GM19351 (cell line): ENCODE measurements around the gene TSPAN17.
"Not testable (repeated sequence)": the region's sequence is repeated elsewhere in the genome, so short reads cannot be mapped to it uniquely, and the experiment has no call there.

Experiments
- ATAC-seq: cut with Tn5 transposase; IDR thresholded peaks from one replicate; pipeline ENCODE4 v1.9.1; 2021; ENCODE audit warnings: mild to moderate bottlenecking, moderate library complexity; ENCODE audit not compliant: unreplicated experiment

TSPAN17 gene, protein sequence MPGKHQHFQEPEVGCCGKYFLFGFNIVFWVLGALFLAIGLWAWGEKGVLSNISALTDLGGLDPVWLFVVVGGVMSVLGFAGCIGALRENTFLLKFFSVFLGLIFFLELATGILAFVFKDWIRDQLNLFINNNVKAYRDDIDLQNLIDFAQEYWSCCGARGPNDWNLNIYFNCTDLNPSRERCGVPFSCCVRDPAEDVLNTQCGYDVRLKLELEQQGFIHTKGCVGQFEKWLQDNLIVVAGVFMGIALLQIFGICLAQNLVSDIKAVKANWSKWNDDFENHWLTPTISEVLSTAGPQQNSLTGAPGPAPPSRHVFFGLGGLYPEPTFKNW

DNA sequence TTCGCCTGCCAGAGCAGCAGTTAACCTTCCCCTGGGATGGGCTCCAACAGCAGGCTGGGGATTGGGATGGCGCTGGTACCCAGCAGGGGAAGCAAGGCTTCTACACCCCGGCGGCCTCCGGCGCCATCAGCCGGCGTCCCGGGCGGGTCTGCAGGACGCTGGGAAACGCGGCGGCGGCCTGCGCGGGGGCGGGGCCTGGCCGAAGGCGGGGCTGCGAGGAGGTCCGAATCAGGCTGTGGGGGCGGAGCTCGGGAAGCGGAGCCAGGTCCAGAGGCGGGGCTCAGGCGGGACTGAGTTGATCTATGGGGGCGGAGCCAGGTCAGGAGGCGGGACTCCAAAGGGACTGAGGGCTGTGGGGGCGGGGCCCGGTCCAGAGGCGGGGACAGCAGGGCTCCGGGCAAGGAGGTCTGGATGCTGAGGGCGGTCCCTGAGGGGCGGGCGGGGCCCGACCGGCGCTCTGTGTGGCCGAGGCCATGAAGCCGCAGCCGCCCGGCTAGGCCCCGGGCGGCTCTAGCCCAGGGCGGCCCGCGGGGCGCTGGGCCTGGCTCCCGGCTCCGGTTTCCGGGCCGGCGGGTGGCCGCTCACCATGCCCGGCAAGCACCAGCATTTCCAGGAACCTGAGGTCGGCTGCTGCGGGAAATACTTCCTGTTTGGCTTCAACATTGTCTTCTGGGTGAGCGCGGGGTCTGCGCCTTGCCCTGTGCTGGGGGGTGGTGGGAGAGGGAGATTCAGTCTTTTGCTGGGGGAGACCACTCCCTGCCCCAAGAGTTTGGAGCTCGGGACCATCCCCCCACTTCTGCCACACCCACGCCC is at the start of gene TSPAN17:
Gene TSPAN17, plus strand, starts transcription at position 455 of the 813 bp plus-strand sequence. Its CDS starts 132 bp downstream, at position 587.
- ATAC-seq: peak; percentile 90

DNA sequence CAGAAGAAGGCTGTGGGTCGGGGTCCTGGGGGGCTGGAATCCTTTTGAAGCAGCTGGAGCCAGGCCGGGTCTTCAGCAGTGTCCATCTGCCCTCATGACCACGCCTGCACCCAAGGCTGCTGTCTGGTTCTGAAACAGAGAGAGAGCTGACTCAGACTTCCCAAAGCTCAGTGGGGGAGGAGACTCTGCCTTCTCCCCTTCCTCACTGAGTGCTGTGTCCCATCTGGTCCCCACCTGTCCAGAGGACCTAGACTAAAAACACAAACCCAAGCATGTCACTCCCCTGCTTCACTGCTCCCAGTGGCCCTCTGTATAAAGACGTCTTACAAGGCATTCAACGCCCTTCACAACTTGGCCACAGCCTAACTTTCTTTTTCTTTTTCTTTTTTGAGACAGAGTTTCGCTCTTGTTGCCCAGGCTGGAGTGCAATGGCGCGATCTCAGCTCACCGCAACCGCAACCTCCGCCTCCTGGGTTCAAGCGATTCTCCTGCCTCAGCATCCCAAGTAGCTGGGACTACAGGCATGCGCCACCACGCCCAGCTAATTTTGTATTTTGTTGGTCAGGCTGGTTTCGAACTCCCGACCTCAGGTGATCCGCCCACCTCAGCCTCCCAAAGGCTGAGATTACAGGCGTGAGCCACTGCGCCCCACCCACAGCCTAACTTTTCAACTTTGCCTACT is 47.4 kb upstream of the TSPAN17 start:
- ATAC-seq: not testable (repeated sequence)

DNA sequence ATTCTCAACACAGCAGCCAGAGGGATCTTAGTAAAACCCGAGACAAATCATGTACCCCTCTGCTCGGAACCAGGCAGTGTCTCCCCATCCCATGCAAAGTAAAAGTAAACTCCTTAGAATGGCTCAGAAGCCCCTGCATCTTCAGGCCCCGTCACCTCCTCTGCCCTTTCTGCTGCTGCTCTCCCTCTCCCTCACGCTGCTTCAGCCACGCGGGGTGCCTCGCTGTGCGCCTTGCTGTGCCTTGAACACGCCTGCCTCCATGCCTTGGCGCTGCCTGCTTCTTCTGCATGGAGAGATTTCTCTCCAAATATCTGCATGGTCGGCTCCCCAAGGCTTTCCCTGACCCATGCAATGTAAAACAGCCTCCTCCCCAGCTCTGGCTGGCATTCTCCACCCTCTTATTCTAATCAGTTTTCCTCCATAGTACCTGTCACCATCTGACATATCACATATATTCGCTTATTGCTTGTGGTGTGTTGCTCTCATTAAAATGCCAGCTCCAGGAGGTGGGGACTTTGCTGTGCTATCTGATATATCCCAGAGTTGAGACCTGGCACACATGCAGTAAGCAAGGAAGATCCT is 45.3 kb upstream of the TSPAN17 start:
- no peak for ATAC-seq

DNA sequence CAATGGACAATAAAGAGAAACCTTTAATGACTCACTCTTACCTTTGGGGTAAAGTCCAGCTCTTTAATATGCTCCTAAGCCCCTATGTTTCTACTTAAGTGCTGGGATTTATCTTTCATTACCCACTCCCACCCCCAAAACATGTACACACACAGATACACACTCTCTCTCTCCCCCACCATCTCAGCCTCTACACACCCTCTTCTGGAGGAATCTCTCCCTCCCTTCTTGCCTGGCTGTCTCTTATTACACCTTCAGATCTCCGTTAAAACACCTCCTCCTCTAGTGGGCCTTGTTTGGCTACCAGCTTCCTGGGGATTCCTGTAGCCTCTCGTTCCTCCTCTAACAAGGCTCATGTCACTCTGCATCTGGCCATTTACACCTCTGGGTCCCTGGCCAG is 44.2 kb upstream of the TSPAN17 start:
- no peak for ATAC-seq

DNA sequence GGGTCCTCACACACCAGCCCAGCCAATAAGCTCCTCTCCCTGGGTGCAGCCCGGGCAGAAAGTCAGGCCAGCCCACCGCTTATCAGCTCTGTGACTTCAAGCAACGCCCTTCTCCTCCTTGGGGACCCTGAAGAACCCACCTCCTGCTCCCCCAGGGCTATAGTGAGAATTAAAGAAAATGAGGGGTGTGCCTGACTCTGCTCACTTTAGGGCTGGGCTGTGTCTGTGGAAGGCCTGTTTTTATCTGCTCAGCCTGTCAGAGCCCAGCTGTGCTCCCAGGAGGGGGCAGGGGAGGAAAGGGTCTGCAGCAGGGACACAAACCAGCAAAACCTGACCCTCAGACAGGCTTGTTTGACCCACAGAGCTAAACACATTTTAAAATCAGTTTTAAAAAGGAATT is 41.3 kb upstream of the TSPAN17 start:
- no peak for ATAC-seq

DNA sequence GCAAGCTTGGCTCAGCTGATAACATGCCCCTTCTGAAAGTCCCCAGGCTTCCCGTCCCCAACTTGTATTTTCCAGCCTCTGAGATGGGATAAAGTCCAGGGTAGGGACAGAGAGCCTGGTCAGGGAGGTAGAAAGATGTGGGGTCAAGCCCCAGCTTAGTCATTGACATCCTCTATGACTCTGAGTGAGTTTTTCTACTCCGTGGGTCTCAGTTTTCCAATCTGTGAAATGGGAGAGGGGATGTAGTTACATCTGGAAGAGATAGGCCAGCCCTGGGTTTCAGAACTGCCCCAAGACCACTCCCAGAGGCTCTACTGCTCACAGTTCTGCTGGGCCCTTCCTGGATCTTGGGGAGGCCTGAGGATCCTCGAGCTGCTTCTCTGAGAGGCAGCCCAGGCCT is 40.4 kb upstream of the TSPAN17 start:
- no peak for ATAC-seq

DNA sequence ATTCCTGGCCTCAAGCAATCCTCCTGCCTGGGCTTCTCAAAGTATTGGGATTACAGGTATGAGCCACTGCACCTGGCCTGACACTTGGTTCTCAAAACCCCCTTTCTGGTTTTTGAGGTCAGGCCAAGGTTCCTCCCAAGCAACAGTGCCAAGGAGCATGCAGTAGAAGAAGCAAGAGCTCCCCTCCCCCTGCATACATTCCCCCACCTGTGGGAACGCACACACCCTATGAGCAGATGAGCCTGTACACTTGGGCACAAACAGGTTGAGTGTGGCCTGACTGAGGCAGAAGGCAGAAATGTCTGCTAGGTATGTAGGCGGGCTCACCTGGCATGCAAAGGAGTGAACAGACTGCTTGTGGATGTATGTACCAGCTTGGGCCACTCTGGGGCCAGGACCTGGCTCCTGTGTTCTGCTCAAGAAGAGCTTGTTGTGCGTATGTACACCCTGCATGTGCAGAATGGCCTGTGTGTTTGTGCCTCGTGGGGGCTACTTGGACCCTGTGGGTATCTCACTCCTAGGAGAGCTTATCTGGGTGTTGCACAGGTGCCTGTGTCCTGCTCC is 39.1 kb upstream of the TSPAN17 start:
- no peak for ATAC-seq

DNA sequence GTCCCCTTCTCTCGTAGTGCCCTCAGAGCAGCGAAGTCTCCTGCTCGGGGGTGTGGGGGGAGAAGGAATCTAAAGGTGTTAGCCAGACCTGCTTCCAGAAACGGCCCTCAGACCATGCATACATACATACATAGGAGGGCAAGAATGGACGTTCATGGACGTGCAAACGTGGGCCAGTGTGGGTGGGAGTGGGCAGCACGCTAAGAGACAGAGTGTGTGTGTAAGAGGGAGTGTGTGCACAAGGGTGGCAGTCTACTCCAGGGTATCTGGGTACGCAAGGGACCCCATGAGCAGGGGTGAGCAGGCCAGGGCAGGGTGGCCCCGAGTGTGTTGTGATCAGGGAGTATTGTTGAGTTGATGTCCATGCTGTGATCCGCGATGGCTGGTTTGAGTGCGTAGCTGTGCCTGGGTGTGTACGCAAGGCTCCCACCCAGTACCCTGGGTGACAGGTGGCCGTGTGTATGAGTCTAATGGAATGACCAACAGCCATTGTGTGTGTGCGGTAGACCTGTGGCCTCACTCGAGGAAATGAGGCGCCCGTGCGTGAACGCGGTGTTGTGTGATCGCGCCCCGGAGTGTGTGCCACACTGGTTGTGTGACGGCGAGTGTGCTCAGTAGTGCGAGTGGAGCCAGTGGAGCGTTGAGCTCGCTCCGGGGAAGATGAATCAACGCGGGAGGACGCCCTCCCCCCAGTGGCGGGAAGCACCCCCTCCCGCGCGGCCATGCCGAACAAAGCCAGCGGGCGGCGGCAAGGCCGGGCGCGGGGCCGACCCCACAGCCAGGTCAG is 38.2 kb upstream of the TSPAN17 start:
- ATAC-seq: no peak

DNA sequence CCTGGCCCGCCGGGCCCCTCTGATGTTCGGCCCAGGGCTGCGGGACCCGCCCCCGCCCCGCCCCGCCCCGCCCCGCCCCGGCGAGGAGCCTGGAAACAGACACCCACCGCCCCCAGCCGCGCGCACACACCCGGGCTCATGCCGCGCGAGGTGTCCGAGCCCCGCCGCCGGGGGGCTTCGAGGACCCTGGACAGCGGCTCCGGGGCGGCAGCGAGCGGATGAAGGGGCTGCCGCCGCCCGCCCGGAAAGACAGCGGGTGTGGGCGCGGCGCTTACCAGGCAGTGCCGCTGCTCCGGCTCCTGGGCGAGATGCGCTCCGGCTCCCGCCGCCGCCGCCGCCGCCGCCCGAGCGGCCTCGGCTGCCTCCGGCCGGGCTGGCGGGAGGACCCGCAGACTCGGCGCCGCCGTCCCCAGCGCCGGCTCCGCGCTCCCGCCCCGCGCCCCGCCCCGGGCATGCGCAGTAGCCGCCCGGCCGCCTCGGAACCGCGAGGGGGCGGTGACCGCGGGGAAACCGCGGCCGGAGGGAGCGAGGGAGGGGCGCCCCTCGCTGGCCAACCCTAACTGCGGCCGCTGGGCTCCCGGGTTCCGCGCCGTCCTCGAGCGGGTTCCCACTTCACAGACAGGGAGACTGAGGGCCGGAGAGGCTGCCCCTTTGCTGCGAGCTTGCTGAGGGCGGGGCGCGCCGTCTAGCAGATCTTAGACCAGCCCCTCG is 37.4 kb upstream of the TSPAN17 start, which contains the start of gene GPRIN1:
Gene GPRIN1, minus strand, starts transcription at position 433 of the 711 bp plus-strand sequence. CDS start 10,322 bp downstream, outside the sequence.
- peak; percentile 73 for ATAC-seq

DNA sequence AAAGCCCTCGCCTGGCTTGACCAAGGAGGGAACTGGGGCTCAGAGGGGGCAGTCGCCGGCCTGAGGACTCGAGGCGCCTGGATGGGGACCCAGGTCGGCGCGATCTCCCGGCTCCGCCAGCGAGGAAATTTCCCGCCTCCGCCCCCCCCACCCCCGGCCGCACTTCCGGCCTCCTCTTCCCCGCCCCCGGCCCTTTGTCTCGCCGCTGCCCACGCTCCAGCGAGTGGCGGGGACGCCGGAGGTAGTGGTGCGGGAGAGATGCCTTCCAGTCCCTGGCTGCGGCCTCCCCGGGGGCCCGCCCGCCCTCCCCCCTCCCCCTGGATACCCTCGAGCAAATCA is 36.9 kb upstream of the TSPAN17 start:
- ATAC-seq: no peak

DNA sequence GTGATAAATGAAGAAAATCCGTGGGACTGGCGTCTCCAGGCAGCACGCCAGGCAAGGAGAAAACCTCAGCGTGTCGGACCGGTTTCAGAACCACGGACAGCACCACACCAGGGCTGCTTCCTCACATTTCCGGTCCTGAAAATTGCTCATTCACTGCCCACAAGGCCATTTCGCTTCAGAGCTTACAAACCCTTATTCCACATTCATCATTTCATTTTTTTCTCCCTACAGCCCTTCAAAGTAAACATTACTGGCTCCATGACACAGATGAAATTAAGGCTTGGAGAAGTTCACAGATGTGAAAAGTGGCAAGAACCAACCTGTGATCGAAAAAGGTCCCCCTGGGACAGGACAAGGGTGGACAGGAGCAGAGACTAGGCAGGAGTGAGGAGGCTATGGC is 35.8 kb upstream of the TSPAN17 start:
- ATAC-seq: no peak

DNA sequence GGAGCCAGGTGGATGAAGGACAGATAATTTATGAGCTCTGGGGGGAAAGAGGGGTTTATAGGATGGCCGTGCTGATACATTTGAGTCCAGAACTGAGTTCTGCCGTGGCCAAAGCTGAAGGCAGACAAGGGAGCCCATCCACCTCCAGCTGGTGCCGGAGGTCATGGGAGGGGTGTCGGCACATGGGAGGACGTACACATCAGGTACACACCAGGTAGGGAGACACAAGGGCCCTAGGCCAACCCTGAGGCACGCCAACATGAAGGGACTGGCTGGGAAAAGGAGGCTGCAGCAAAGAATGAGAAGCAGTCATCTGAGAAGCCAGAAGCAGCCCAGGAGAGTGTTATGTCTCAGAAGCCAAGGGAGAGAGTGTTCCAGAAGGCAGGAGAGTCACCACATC is 35.3 kb upstream of the TSPAN17 start:
- ATAC-seq: no peak

DNA sequence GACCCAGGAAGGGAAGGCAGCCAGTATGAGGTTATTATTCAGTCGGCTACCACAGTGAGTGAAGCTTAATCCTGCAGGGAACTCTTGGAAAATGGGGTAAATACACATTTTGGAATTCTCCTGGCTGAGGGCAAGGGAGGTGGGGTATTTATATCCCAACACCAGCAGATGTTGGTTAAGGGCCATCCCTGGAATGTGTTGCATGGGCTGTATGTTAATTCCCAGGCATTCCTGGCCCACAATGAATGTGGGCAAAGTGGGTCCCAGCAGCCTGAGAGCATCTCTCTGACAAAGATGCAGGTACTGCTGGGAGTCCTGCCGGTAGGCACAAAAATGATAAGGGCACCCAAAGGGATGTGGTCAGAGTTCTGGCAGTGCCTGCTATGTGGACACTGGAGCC is 34.4 kb upstream of the TSPAN17 start:
- ATAC-seq: no peak

DNA sequence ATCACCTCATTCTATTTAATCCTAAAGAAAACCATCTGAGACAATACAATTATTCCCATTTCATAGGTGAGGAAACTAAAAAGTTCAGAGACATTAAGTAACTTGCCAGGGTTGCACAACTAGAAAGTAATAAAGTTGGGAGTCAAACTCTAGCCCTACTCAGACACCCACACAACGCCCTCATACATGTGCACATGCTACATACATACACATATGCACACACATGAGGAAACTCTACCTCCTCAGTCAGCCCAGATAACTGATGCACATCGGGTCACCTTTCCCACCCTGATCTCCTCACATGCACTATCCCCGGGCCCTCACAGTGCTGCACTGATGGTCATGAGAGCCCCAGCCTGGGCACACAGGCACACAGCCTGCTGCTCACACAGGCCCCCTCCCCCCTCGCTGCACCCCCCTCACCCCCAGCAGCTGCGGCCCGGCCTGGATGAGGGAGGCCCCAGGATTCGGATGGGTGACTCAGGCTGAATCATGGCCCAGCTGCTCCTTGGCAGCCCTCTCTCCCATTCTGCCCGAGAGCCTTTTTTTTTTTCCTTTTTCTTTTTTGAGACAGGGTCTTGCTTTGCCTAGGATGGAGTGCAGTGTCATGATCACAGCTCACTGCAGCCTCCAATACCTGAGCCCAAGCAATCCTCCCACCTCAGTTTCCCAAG is 32.3 kb upstream of the TSPAN17 start:
- no peak for ATAC-seq

DNA sequence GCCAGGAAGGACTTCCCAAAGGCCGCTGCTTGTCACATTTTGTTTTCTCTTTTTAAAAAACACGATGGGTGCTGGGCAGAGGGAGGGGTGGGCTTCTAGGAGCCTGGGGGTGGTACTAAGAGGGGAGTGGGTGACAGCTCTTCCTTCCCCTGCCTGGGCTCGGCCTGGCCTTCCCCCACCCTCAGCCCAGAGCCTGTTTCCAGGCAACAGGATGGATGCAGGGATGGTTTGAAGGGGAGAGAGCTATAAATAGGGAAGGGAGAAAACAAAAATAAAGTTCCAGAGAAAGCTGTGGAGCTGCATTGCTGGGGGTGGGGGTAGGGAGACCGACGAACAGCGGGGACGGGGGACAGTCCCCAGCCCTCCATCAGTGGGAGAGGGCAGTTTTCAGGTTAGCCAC is 30.8 kb upstream of the TSPAN17 start:
- no peak for ATAC-seq

DNA sequence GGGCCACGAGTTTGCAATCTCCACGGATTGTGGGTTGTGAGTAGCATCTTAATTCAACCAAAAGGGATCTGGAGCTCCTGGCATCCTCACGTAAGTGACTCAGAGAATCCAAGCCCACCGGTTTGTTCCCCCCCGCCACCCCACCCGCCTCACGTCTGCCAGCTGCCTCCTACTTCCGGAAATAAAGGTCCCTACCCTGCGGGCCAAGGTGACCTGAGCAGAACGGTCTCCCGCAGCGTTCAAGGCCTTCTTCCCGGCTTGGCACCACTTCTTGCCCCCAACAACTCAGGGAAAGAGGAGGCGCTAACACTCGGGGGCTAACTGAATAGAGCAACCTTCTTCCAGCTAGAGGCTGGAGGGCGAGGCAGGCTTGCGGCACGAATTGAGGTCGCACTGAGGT is 28.5 kb upstream of the TSPAN17 start:
- ATAC-seq: no peak

DNA sequence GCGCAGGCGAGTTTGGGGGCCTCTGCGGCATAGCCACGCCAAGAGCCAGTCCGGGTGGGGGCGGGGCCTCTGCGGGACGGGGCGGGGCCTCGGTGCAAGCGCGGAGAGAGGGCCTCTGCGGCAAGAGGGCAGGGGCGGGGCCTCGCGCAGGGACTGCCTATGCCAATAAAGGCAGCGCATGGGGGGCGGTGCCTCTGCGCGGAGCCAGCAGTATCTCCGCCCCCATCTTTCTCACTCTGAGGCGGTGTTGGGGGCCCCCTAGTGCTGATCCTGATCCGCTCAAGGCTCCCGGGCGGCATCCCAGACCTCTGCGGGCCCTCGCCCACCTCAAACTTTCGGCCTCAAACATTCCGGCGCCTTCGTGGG is 28.1 kb upstream of the TSPAN17 start:
- ATAC-seq: peak; percentile 86

DNA sequence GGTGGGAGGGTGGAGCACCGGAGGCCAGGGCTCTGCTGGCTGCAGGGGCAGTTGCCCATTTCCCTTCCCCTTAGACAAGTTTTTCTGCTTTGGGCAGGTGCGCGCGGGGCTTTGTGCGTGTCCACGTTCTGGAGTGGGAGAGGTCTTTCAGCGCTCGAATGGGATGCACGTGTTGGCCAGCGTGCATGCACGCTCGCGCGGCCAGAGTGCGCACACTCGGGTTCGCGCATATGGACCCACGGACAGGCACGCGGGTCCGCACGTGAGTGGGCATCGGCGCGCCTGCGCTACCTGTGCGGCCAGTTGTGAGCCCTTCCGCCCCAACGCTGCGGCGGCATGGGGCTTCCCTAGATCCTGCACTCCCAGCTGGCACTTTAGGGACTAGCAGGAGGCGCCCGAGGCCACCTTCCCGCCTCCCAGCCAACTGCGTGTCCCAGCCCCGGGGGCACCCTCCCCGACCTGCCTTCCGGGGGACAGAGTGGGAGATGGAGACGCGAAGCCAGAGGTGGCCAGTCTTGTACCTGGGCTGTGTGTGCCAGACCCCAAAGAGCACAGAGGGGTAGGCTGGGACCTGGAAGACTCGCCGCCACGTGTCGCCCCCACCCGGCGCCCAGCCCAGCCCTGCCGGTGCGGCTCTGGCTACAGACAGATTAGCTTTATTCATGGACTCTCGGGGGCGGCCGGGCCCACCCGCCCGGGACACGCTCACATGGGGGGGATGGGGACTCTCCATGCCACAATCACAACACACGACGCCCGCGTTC is 27.5 kb upstream of the TSPAN17 start:
- ATAC-seq: no peak
